SU-DHL-6 (cell line): Measurements from ENCODE around the gene USP12.

Source experiments
- H2AFZ ChIP-seq: fragments of 200-600 bp; sonication (generic); 2 replicates; pipeline ENCODE4 v1.6.1; 2014; ENCODE audit warnings: low read depth, mild to moderate bottlenecking, moderate library complexity, mixed read lengths, antibody characterized with exemption, low read length; ENCODE audit not compliant: severe bottlenecking
- H3F3A ChIP-seq: fragments of 200-600 bp; shearing (Covaris generic); 2 replicates; pipeline ENCODE4 v1.6.0; 2016; ENCODE audit warnings: antibody characterized with exemption, mild to moderate bottlenecking; ENCODE audit not compliant: insufficient read depth
- H3K27ac ChIP-seq: fragments of 200-600 bp; sonication (generic); 2 replicates; pipeline ENCODE4 v1.5.1; 2016; ENCODE audit warnings: low read depth, mild to moderate bottlenecking, low read length, moderate library complexity, mixed read lengths
- H3K27me3 ChIP-seq: fragments of 200-600 bp; sonication (generic), shearing (Covaris generic); 2 replicates; pipeline ENCODE4 v1.6.0; 2014; ENCODE audit warnings: mild to moderate bottlenecking, low read length
- H3K36me3 ChIP-seq: fragments of 200-600 bp; sonication (generic); 2 replicates; pipeline ENCODE4 v1.6.1; 2014; ENCODE audit warnings: mild to moderate bottlenecking, low read length, mixed read lengths
- H3K4me2 ChIP-seq: fragments of 300-600, 200-600 bp; shearing (Covaris generic), sonication (generic); 2 replicates; pipeline ENCODE4 v1.6.0; 2014; ENCODE audit warnings: low read length, low read depth, mild to moderate bottlenecking; ENCODE audit not compliant: poor library complexity, severe bottlenecking
- H3K4me3 ChIP-seq: fragments of 200-600 bp; sonication (generic); 2 replicates; pipeline ENCODE4 v1.5.1; 2014; ENCODE audit warnings: antibody characterized with exemption, low read length, mild to moderate bottlenecking, mixed read lengths; ENCODE audit not compliant: insufficient read depth, poor library complexity, severe bottlenecking
- H3K79me2 ChIP-seq: fragments of 200-600 bp; sonication (generic); 2 replicates; pipeline ENCODE4 v1.6.1; 2014; ENCODE audit warnings: mild to moderate bottlenecking, low read length, moderate library complexity; ENCODE audit not compliant: insufficient read depth
- H3K9ac ChIP-seq: fragments of 200-600 bp; sonication (generic); 2 replicates; pipeline ENCODE4 v1.7.0; 2014; ENCODE audit warnings: mild to moderate bottlenecking, low read length
- H3K9me2 ChIP-seq: fragments of 200-600 bp; sonication (generic); replicated peaks from 2 replicates; pipeline ENCODE4 v1.6.1; 2014; ENCODE audit warnings: low read length; ENCODE audit not compliant: insufficient read depth
- H3K9me3 ChIP-seq: fragments of 200-600 bp; sonication (generic); 2 replicates; pipeline ENCODE4 v1.6.1; 2014; ENCODE audit warnings: low read length, mixed read lengths; ENCODE audit not compliant: insufficient read depth
- H4K20me1 ChIP-seq: fragments of 200-600 bp; sonication (generic); 2 replicates; pipeline ENCODE4 v1.6.1; 2014; ENCODE audit warnings: low read depth, mild to moderate bottlenecking, antibody characterized with exemption, low read length, moderate library complexity, mixed read lengths
- EZH2phosphoT487 ChIP-seq: fragments of 200-600 bp; sonication (generic), shearing (Covaris generic); conservative IDR thresholded peaks from 2 replicates; pipeline ENCODE4 v1.6.1; 2018; ENCODE audit warnings: mild to moderate bottlenecking, antibody characterized with exemption, low read length, moderate library complexity, mixed read lengths
- TF ChIP-seq, protein P1 (sequence below): fragments of 200-600 bp; sonication (generic); IDR thresholded peaks from one replicate; pipeline ENCODE4 v1.5.1; 2017; ENCODE audit warnings: antibody characterized with exemption, mild to moderate bottlenecking, low read length, moderate library complexity; ENCODE audit not compliant: insufficient read depth, poor library complexity, severe bottlenecking

USP12 gene

DNA sequence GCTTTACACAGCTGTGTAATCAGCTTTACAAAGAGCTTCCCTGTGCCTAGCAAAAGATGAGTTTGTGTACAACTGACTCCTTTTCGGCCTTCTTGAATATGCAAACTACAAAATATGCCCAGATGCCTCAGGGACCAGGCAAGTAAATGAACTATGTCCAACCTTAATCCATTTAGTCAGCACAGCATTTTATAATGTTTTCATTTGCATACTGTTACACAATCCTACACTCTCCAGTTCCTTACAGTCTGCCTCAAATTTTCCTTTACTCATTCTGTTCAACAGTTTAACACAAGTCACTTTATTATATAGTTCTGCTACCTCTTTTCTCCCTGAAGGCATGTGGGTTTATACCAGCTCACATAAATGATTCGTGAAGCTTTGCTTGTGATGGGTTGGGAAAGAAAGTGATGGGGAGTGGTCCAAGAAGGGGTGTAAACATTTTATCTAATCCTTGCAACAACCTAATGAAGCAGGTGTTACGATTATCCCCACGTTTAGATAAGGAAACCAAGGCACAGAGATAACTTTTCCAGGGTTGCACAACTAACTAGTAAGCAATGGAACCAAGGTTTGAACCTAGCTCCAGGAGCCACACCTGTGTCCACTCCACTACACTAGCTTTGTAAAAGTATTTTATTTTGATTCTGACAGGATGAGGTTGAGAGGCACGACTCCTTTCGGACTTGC is 3.3 kb upstream of the USP12 start:
- Histone ChIP-seq H3K4me3 (no peak overlapping the region), H3K9ac (no peak overlapping the region), H3K9me3 (no peaks in the 10 kb centered on the region), H2AFZ (no peak overlapping the region), H3F3A (peaks cover 13% of the 10 kb centered on the region), H3K36me3 (no peaks in the 10 kb centered on the region), H3K9me2 (no peaks in the 10 kb centered on the region), H3K27ac (no peak overlapping the region), H3K79me2 (peaks cover 10% of the 10 kb centered on the region), H3K4me2 (no peak overlapping the region), H3K27me3 (no peaks in the 10 kb centered on the region), H4K20me1 (peaks cover 6% of the 10 kb centered on the region; the same call in 1 of the 2 replicates)
- TF ChIP-seq, protein P1, sequence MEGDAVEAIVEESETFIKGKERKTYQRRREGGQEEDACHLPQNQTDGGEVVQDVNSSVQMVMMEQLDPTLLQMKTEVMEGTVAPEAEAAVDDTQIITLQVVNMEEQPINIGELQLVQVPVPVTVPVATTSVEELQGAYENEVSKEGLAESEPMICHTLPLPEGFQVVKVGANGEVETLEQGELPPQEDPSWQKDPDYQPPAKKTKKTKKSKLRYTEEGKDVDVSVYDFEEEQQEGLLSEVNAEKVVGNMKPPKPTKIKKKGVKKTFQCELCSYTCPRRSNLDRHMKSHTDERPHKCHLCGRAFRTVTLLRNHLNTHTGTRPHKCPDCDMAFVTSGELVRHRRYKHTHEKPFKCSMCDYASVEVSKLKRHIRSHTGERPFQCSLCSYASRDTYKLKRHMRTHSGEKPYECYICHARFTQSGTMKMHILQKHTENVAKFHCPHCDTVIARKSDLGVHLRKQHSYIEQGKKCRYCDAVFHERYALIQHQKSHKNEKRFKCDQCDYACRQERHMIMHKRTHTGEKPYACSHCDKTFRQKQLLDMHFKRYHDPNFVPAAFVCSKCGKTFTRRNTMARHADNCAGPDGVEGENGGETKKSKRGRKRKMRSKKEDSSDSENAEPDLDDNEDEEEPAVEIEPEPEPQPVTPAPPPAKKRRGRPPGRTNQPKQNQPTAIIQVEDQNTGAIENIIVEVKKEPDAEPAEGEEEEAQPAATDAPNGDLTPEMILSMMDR: no peak
- no peak for TF ChIP-seq EZH2phosphoT487

DNA sequence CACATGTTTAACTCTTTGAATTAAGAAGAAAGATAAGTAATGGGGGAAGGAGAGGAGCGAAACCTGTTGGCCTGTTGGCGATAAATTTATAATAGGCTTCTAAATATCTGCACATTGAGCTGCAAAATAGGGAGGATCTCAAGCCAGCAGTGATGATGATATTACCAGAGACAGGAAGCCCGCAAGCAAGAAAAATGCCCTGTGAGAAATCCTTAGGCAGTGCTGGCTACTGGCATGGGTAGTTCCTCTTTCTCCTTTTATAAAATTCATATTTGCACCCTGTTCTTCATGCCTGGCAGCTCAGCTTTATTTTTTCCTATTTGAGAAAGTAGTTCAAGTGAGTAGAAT is 858 bp upstream of the USP12 start:
- Histone ChIP-seq H3K9me3 (no peaks in the 10 kb centered on the region), H3K4me3 (peak overlapping the region; percentile 82), H3K36me3 (no peaks in the 10 kb centered on the region), H3K27ac (peak overlapping the region; percentile 45), H3K27me3 (no peaks in the 10 kb centered on the region), H3K79me2 (peaks cover 34% of the 10 kb centered on the region), H3K9ac (peak overlapping the region; percentile 76), H2AFZ (peak overlapping the region; percentile 77), H3K9me2 (no peaks in the 10 kb centered on the region), H3K4me2 (peak overlapping the region; percentile 70), H3F3A (peaks cover 13% of the 10 kb centered on the region), H4K20me1 (peaks cover 25% of the 10 kb centered on the region; the same call in 1 of the 2 replicates)
- no peak for TF ChIP-seq EZH2phosphoT487
- TF ChIP-seq, protein P1: no peak

DNA sequence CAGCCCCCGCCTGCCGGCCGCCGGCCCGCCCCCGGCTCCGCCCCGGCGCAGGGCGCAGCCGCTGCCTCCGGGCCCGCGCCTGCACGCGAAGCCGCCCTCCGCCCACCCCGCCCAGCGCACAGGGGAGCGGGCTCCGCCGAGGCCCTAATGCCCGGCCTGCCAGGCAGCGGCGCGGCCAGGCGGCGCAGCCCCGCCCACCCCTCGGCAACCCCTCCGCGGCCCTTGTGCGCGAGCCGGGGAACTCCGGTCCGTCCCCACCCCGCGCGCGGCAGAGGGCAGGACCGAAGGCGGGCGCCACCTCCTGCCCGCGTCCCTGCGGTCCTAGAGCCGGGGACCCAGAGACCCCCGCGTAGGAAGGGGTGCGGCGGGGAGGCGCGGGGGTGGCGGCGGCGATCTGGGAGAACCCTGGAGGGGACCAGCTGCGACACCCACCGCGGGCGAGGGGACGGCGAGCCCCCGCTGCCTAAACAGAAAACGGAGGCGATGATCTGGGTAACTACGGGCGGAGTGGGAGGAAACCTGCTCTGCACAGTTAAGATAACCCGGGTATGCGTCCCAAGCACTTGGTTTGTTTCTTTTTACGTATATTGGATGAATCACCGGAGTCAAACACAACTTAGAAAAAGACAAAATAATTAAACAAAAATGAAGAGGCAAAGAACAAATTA is 350 bp upstream of the USP12 start:
- peaks cover 34% of the 10 kb centered on the region for H3K79me2 ChIP-seq
- H3K9me2 ChIP-seq: no peaks in the 10 kb centered on the region
- H3K9ac ChIP-seq: peak overlapping the region; percentile 76
- peak overlapping the region; percentile 82 for H3K4me3 ChIP-seq
- H3K4me2 ChIP-seq: peak overlapping the region; percentile 70
- H4K20me1 ChIP-seq: peaks cover 25% of the 10 kb centered on the region; the same call in 1 of the 2 replicates
- H3F3A ChIP-seq: peaks cover 13% of the 10 kb centered on the region
- no peaks in the 10 kb centered on the region for H3K9me3 ChIP-seq
- TF ChIP-seq EZH2phosphoT487: no peak
- TF ChIP-seq, protein P1: no peak
- no peaks in the 10 kb centered on the region for H3K27me3 ChIP-seq
- peak overlapping the region; percentile 45 for H3K27ac ChIP-seq
- no peaks in the 10 kb centered on the region for H3K36me3 ChIP-seq
- H2AFZ ChIP-seq: peak overlapping the region; percentile 77
